ACC112 (cell line): Measurements from ENCODE around the gene EEIG1.

ENCODE experiments used
- H2AFZ ChIP-seq: fragments of 200-600 bp; sonication (generic); one replicate; pipeline ENCODE4 v1.6.0; 2017; ENCODE audit warnings: antibody characterized with exemption, low read length; ENCODE audit not compliant: unreplicated experiment
- H3K27ac ChIP-seq: fragments of 200-600 bp; sonication (generic); 2 replicates; pipeline ENCODE4 v1.5.1; 2014; ENCODE audit warnings: low read depth, mild to moderate bottlenecking, antibody characterized with exemption, low read length, moderate library complexity
- H3K27me3 ChIP-seq: fragments of 200-600 bp; sonication (generic); 2 replicates; pipeline ENCODE4 v1.6.1; 2014; ENCODE audit warnings: mild to moderate bottlenecking, antibody characterized with exemption, low read length, moderate library complexity, mixed read lengths; ENCODE audit not compliant: insufficient read depth
- H3K36me3 ChIP-seq: fragments of 200-600 bp; sonication (generic); 2 replicates; pipeline ENCODE4 v1.6.1; 2016; ENCODE audit warnings: mild to moderate bottlenecking, antibody characterized with exemption, low read length, moderate library complexity, mixed read lengths; ENCODE audit not compliant: insufficient read depth
- H3K4me1 ChIP-seq: fragments of 200-600 bp; sonication (generic); one replicate; pipeline ENCODE4 v1.6.1; 2016; ENCODE audit warnings: low read length, mixed read lengths; ENCODE audit not compliant: insufficient read depth, unreplicated experiment, control insufficient read depth
- H3K4me3 ChIP-seq: fragments of 200-600 bp; sonication (generic); 2 replicates; pipeline ENCODE4 v1.5.1; 2014; ENCODE audit warnings: mild to moderate bottlenecking, low read depth, low read length
- H3K79me2 ChIP-seq: fragments of 200-600 bp; sonication (generic); one replicate; pipeline ENCODE4 v1.6.0; 2016; ENCODE audit warnings: low read length; ENCODE audit not compliant: control insufficient read depth, unreplicated experiment, insufficient read depth

Gene EEIG1

DNA sequence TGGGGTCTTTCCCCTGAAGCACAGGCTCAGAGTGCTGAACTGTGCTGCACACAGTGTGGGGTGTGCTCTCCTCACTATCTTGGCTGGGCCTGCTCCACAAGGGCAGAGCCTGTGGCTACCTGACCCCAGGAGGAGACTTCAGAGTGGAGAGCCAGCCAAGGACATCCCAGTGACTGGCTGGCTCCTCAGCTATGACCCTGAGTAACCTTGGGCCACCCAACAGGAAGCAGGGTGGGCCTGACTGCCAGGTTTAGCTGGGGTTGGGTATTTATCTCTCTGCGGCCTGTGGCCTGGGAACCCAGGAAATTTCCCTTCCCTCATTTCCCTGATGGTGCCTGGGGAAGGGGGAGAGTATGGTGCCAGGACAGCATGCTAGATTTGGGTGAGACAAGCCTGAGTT is 2.1 kb upstream of the EEIG1 start:
- H3K79me2 ChIP-seq, result peaks cover 23% of the 10 kb centered on the region
- H3K4me1 ChIP-seq, result peaks cover 18% of the 10 kb centered on the region
- no peak overlapping the region for H3K4me3 ChIP-seq
- no peak overlapping the region for H2AFZ ChIP-seq
- no peaks in the 10 kb centered on the region for H3K27me3 ChIP-seq
- no peak overlapping the region for H3K27ac ChIP-seq
- H3K36me3 ChIP-seq, result no peaks in the 10 kb centered on the region

GRCh38 chr9:127981559-127982121 is 851 bp upstream of the EEIG1 start:
- Histone ChIP-seq H3K4me3 (peak overlapping the region; percentile 87), H3K4me1 (peaks cover 20% of the 10 kb centered on the region)

DNA sequence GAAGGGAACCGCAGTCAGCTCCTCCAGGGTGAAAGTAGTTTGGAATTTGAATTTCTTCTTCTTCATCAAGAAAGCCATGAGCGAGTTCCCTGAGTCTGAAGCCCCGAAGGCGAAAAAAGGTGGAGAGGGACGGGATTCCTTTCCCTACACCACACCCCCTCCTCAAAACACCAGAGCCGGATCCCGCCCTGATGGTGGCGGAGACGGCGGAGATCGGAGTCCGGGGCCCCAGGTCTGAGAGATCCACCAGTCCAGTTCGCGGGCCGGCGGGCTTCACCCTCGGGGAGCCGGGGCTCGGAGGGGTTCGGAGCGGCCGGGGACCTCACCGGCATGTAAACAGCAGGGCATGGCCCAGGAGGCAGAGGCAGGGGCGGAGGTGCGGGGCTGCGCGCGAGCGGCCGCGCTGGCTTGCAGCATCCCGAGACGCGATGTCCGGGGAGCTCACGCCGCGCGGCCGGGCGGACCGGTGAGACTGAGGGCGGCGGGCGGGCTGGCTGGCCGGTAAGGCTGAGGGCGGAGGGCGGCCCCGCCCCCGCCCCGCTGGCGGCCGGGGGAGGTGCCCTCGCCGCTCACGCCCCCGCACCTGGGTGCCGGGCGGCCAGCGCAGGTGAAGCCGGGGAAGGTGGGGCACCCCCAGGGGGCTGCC is 606 bp downstream of the EEIG1 start:
- peaks cover 50% of the 10 kb centered on the region for H3K79me2 ChIP-seq
- peaks cover 32% of the 10 kb centered on the region for H3K4me1 ChIP-seq
- peak overlapping the region; percentile 87 for H3K4me3 ChIP-seq
- no peak overlapping the region; the same call in 1 of the 2 replicates for H3K27ac ChIP-seq
- peak overlapping the region; percentile 96 for H2AFZ ChIP-seq
- no peaks in the 10 kb centered on the region for H3K27me3 ChIP-seq
- H3K36me3 ChIP-seq, result no peaks in the 10 kb centered on the region

More at GRCh38 chr9:127981559-127982121, 851 bp upstream of the EEIG1 start:
- H3K79me2 ChIP-seq, result peaks cover 35% of the 10 kb centered on the region
- H3K36me3 ChIP-seq, result no peaks in the 10 kb centered on the region
- H2AFZ ChIP-seq, result peak overlapping the region; percentile 90
- H3K27ac ChIP-seq, result peak overlapping the region; percentile 12; the same call in 1 of the 2 replicates
- H3K27me3 ChIP-seq, result no peaks in the 10 kb centered on the region

GRCh38 chr9:127979333-127980059 is 1.3 kb downstream of the EEIG1 start:
- H3K4me3 ChIP-seq, result peak overlapping the region; percentile 87
- no peaks in the 10 kb centered on the region for H3K27me3 ChIP-seq
- H3K36me3 ChIP-seq, result no peaks in the 10 kb centered on the region
- H2AFZ ChIP-seq, result no peak overlapping the region
- no peak overlapping the region for H3K27ac ChIP-seq
- peaks cover 39% of the 10 kb centered on the region for H3K4me1 ChIP-seq
- H3K79me2 ChIP-seq, result peaks cover 56% of the 10 kb centered on the region

DNA sequence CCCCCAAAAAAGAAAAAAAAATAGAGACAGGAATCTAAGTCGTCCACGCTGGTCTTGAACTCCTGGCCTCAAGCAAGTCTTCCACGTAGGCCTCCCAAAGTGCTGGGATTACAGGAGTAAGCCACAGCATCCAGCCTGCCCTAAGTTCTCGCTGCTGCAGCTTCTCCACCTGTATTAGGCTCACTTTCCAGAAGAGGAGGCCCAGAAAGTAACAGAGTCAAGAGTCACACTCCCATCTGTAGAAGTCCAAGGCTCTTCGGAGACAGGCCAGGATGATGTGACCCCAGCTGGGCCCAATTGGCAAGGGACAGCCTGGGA is 1.8 kb downstream of the EEIG1 start:
- no peaks in the 10 kb centered on the region for H3K36me3 ChIP-seq
- H3K27ac ChIP-seq, result no peak overlapping the region
- H3K79me2 ChIP-seq, result peaks cover 61% of the 10 kb centered on the region
- H3K4me1 ChIP-seq, result peaks cover 41% of the 10 kb centered on the region
- H3K4me3 ChIP-seq, result peak overlapping the region; percentile 87
- no peak overlapping the region for H2AFZ ChIP-seq
- H3K27me3 ChIP-seq, result no peaks in the 10 kb centered on the region

GRCh38 chr9:127977884-127978647 is 2.7 kb downstream of the EEIG1 start:
- H3K4me3 ChIP-seq, result peak overlapping the region; percentile 53
- peaks cover 41% of the 10 kb centered on the region for H3K4me1 ChIP-seq
- H3K27me3 ChIP-seq, result no peaks in the 10 kb centered on the region
- peaks cover 70% of the 10 kb centered on the region for H3K79me2 ChIP-seq
- H3K36me3 ChIP-seq, result no peaks in the 10 kb centered on the region
- peak overlapping the region; percentile 27; the same call in 1 of the 2 replicates for H3K27ac ChIP-seq
- no peak overlapping the region for H2AFZ ChIP-seq

- Histone ChIP-seq H3K27me3 (no peaks in the 10 kb centered on the region), H3K27ac (peak overlapping the region; percentile 18; the same call in 1 of the 2 replicates), H2AFZ (no peak overlapping the region), H3K4me3 (peak overlapping the region; percentile 53), H3K4me1 (peaks cover 41% of the 10 kb centered on the region), H3K36me3 (no peaks in the 10 kb centered on the region), H3K79me2 (peaks cover 78% of the 10 kb centered on the region)
Observed at GRCh38 chr9:127977009-127977883, 3.5 kb downstream of the EEIG1 start.

- H3K79me2 ChIP-seq, result peaks cover 85% of the 10 kb centered on the region
Observed at GRCh38 chr9:127976498-127976897, 4.3 kb downstream of the EEIG1 start.

DNA sequence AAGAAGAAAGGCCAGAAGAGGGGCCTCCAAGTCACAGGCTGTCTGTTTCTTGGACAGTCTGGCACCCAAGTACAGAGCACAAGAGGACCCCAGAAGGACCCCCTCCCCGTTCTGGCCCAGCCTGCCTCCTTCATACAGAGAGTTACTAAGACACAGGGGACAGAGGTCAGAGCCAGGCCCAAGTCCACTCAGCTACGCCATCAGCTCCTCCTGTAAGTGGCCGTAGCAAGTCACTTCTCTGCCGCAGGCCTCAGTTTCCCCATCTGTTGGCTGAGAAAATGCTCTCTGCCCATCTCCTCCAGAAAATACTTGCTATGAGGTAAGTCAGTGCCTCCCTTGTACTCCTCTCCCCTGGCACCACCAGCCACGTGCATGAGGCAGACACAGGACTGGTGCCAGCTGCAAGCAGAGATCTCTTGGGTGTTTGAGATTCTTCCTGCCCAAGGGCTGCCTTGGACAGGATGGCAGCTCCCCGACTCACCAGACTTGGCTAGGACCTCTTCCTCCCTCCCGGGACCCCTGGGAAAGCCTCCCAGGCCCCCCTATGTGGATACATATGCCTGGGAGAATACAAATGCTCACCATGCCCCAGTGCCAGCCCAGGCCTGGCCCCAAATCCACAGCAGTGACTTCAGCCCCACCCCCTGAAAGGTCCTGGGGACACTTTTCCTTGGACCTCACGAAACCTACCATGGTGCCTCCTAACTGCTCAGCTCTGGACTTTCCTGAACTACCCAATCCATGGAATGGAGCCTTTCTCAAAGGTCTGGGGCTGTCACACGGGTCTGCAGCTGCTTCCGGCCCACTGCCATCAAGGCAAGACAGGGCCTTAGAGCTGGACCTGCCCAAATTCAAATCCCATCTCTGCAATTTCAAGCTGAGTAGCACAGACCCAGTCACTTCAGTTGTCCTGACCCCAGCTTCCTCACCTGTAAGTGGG is 5.1 kb downstream of the EEIG1 start:
- H3K4me1 ChIP-seq, result peaks cover 35% of the 10 kb centered on the region
- H2AFZ ChIP-seq, result no peak overlapping the region
- no peaks in the 10 kb centered on the region for H3K36me3 ChIP-seq
- H3K27ac ChIP-seq, result no peak overlapping the region
- H3K4me3 ChIP-seq, result no peak overlapping the region
- no peaks in the 10 kb centered on the region for H3K27me3 ChIP-seq
- peaks cover 86% of the 10 kb centered on the region for H3K79me2 ChIP-seq

More at GRCh38 chr9:127976498-127976897, 4.3 kb downstream of the EEIG1 start:
- Histone ChIP-seq H3K27me3 (no peaks in the 10 kb centered on the region), H3K27ac (no peak overlapping the region), H3K4me1 (peaks cover 38% of the 10 kb centered on the region), H3K4me3 (no peak overlapping the region), H3K36me3 (no peaks in the 10 kb centered on the region), H2AFZ (no peak overlapping the region)
